KOPT-K1 (cell line): Measurements from ENCODE around the gene GUCD1.

Source experiments
- H3K27ac ChIP-seq: fragments of 200-600 bp; sonication (generic); 2 replicates; pipeline ENCODE4 v1.5.1; 2016; ENCODE audit warnings: antibody characterized with exemption, mild to moderate bottlenecking, low read depth, low read length; ENCODE audit not compliant: poor library complexity, severe bottlenecking
- H3K36me3 ChIP-seq: fragments of 200-600 bp; sonication (generic); 2 replicates; pipeline ENCODE4 v1.5.1; 2017; ENCODE audit warnings: antibody characterized with exemption, mild to moderate bottlenecking, low read length, moderate library complexity; ENCODE audit not compliant: insufficient read depth
- H3K9me3 ChIP-seq: fragments of 200-600 bp; sonication (generic); 2 replicates; pipeline ENCODE4 v1.5.1; 2017; ENCODE audit warnings: antibody characterized with exemption, low read length, mild to moderate bottlenecking; ENCODE audit not compliant: insufficient read depth, poor library complexity, severe bottlenecking

Gene GUCD1

DNA sequence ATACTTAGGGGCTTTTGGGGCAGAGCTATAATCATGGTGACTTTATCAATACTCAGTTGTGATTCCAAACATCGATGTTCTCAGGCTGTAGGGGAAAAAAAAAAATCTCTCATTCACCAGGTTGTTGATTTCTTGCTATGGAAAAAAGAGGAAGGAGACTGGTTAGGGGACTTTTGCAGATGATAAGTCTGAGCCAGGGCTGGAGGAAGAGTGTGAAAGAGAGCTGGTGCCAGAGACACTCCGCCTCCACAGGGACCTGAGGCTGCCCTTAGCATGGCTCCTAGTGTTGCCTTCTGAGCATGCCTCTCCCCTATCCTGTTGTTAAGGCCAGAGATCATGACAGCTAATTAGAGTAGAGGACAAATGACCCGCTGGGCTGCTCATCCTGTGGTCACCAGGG, 42.9 kb downstream of the GUCD1 start:
- no peak overlapping the region for H3K27ac ChIP-seq
- H3K36me3 ChIP-seq, result no peaks in the 10 kb centered on the region
- no peaks in the 10 kb centered on the region for H3K9me3 ChIP-seq

- Histone ChIP-seq H3K9me3 (no peaks in the 10 kb centered on the region), H3K36me3 (no peaks in the 10 kb centered on the region), H3K27ac (no peak overlapping the region)
These were observed 44.0 kb downstream of the GUCD1 start for GRCh38 chr22:24510637-24511625.

GRCh38 chr22:24507716-24508115, 47.2 kb downstream of the GUCD1 start:
- Histone ChIP-seq H3K9me3 (no peaks in the 10 kb centered on the region), H3K27ac (no peak overlapping the region), H3K36me3 (no peaks in the 10 kb centered on the region)

DNA sequence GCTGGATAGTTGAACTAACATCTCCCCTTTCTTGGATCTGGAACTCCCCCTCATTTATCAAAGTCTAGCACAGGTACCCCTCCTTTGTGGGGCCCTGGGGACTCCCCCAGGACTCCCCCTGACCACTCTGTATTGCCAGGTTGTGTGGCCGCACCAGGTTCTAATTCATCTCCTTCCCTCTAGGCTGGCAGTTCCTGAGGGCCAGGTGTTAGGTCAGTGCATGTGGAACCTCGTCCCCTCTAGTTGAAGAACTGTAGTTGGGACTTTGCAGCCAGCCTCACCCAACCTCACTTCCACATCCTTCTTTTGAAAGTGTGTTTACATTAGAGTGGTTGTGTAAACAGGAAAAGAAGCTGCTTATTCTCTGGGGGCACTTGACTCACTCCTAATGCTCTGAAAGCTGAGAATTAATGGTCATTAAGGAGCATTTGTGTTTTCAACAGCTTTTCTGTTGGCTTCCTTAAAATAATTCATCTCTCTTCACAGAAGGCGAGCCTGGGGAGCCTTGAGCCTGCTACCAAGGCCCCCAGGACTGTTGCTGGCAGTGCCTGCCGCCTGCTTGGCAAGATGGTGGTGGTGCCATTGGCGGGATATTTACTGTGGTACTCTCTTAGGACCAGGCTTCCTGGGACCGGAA, 48.0 kb downstream of the GUCD1 start:
- Histone ChIP-seq H3K36me3 (no peaks in the 10 kb centered on the region), H3K27ac (no peak overlapping the region), H3K9me3 (no peaks in the 10 kb centered on the region)

- H3K36me3 ChIP-seq, result no peaks in the 10 kb centered on the region
- no peak overlapping the region for H3K27ac ChIP-seq
- H3K9me3 ChIP-seq, result no peaks in the 10 kb centered on the region
These were observed 49.8 kb downstream of the GUCD1 start for GRCh38 chr22:24504956-24505736.

DNA sequence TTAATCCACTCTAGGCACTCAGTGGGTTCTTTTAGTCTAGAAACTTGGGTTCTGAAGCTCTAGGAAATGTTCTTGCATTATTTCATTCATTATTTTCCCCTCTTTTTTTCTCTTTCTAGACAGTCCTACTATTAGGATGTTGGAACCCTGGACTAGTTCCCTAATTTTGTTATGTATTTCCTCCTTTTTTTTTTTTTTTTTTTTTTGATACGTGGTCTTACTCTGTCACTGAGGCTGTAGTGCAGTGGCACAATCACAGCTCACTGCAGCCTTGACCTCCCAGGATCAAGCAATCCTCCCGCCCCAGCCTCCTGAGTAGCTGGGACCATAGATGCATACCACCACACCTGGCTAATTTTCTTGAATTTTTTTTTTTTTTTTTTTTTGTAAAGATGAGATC, 50.4 kb downstream of the GUCD1 start:
- Histone ChIP-seq H3K36me3 (no peaks in the 10 kb centered on the region), H3K27ac (no peak overlapping the region), H3K9me3 (no peaks in the 10 kb centered on the region)

- no peaks in the 10 kb centered on the region for H3K36me3 ChIP-seq
- no peaks in the 10 kb centered on the region for H3K9me3 ChIP-seq
- no peak overlapping the region for H3K27ac ChIP-seq
These were observed 51.0 kb downstream of the GUCD1 start for GRCh38 chr22:24503843-24504338.

DNA sequence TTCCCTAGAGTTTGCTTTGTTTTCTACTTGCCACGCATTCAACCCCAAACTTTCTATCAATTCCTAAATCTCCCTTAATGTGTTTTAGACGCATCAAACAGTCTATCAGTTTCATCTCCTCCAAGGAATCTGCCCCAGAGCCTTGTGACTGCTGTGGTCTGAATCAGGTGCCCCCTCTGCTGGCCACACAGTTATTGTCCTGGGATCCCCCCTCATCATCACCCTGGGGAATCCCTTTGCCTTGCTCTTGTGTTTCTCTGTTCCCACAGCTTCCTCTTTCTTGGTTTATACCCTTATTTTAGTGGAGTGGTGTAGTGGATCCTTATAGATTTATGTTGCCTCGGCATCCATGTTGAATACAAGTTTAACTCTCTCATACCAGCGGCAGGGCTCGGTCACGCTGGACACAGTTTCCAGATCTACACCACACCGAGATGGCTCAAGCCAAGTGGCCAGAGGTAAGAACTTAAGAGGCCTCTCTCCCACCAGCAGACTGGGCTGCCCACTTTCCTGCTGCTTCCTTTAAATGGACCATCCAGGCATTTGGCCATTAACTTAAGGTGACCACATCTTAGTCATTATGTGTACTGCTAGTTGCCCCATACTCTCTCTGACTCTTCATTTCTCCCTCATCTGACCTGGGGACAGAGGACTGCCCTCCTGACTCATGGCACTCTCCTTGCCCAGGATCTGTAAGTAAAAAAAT, 51.6 kb downstream of the GUCD1 start:
- Histone ChIP-seq H3K9me3 (no peaks in the 10 kb centered on the region), H3K27ac (no peak overlapping the region), H3K36me3 (no peaks in the 10 kb centered on the region)

- Histone ChIP-seq H3K27ac (no peak overlapping the region), H3K36me3 (no peaks in the 10 kb centered on the region), H3K9me3 (no peaks in the 10 kb centered on the region)
These were observed 52.4 kb downstream of the GUCD1 start for GRCh38 chr22:24502541-24502940.

DNA sequence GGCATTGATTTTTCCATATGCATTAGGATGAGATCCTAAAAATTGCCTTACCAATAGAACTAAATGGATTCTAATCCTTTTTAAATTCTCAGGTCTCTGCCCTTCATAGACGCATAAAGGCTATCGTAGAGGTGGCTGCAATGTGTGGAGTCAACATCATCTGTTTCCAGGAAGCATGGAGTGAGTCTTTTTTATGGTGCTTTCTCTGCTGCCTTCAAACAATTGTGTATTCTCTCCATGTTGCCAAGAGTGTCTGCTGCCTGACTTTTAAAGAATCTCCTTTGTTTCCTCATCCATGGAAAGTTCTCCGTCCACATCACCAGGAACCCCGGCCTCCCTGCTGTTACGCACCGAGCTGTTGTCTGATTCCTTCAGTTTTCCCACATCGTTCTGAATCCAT, 52.9 kb downstream of the GUCD1 start:
- H3K27ac ChIP-seq, result no peak overlapping the region
- H3K36me3 ChIP-seq, result no peaks in the 10 kb centered on the region

DNA sequence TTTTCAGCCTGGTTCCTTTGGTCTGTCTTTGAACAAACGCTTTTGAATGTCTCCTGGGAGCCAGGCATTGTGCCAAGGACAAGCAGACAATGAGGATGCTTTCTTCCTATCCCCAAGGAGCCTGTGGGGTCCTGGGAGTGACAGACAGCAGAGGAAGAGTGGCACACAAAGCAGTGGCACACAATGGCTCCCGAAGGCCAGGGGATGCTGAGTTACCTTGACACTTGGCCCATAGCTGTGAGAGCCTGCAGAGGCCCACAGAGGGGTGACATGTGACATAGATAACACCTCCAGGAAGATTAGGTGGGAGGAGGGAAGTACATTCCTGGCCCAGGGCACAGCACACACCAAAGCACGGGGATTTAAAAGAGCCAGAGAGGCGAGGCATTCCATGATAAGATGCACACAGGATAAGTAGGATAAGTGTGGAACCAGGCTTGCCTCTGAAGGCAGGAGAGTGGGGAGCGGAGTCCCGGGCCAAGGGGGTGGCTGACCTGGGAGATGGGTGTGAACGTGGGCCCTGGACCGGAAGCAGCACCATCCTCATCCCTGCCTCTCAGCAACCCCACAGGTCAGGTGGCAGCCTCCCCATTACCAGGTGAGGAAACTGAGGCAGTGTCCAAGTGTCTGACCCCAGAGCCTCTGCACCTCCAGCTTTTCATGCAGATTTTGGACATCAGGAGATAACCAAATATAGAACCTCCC, 53.5 kb downstream of the GUCD1 start:
- Histone ChIP-seq H3K27ac (no peak overlapping the region), H3K36me3 (no peaks in the 10 kb centered on the region), H3K9me3 (no peaks in the 10 kb centered on the region)

More for the DNA sequence above, 52.9 kb downstream of the GUCD1 start:
- no peaks in the 10 kb centered on the region for H3K9me3 ChIP-seq

DNA sequence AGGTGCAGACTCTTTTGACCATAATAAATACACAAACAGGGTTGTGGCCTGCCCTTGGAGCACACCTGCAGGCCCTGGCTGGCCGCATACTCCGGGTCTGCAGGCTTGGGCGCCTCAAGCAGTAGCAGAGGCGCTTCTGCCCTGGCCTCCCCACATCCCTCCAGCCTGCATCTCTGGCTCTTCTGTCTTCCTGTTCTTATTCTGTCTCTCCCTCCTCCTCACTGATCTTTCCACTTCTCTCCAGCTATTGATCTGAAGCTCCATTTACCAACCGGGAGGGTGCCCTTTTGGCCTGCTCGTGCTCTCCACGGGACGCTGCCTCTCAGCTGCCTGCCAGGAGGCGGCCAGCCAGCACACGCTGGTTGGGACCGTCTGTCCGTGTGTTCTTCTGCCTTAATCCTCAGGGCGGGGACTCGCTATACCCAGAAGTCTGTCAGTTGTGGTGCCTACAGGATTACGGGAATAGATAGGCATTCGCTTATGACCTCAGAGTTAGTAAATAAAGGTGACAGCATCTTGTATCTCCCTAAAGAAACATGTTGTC, 54.6 kb downstream of the GUCD1 start:
- no peaks in the 10 kb centered on the region for H3K36me3 ChIP-seq
- no peaks in the 10 kb centered on the region for H3K9me3 ChIP-seq
- no peak overlapping the region for H3K27ac ChIP-seq

DNA sequence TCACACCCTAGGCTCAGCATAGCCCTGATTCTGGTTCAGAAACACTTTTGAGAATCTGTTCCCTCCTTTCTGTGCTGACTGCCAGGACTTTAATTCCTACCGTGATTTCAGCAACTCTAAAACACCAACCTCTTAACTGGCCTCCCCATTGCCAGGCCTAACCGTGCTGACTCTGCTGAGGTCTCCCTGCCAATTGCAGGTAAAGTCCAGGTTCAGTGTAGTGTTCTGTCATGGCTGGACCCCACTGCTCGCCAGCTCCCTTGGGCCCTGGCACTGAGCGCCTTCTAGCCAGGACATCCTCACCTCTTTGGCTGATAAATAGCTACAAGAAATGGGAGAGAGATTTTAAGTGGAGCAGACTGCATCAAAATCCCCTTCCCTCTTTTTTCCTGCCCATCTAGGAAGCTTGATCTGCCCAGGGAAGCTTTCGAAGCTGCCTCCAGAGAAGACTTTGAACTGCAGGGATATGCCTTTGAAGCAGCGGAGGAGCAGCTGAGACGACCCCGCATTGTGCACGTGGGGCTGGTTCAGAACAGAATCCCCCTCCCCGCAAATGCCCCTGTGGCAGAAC, 55.1 kb downstream of the GUCD1 start:
- Histone ChIP-seq H3K9me3 (no peaks in the 10 kb centered on the region), H3K27ac (no peak overlapping the region), H3K36me3 (no peaks in the 10 kb centered on the region)
